Stimulated activated CD4-positive, alpha-beta T cell treated with anti-CD3 and anti-CD28 coated beads, Interleukin-4, amount 100 ng/mL, for 1 hour (primary cell): ENCODE measurements around the gene SCGN.
"Not testable (repeated sequence)": the region's sequence is repeated elsewhere in the genome, so short reads cannot be mapped to it uniquely, and the experiment has no call there.

Experiments used
- DNase-seq: peaks from one replicate; pipeline ENCODE4 v3.0.0-alpha.2; 2020

SCGN gene

DNA sequence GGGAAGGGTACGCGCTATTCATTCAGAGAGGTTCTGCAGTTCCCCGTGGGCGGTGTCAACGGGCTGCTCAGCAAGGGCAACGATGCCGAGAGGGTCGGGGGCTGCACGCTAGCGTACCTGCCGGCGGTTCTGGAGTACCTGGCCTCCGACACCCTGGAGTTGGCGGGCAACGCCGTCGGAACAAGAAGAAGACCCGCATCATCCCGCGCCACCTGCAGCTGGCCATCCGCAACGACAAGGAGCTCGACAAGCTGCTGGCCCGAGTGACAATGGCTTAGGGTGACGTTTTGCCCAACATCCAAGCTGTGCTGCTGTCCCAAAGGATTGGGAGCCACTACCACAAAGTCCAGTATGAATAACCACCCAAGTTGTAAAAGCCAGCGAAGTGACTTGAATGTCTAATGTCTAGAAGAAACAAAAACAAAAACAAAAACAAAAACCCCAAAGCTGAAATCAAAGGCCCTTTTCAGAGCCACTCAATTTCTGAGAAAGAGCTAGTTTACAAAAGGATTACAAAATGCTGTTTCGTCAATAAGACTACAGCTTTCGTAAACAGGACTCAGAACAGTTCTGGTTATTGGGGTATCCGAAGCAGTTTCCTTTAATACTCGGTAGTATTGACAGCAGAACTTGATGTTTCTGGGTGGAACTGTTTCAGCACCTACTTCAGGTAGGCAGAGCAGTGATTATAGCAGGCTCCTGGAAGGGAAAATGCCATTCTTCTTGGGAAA lies 80.6 kb downstream of the SCGN start:
- DNase-seq: no peak

DNA sequence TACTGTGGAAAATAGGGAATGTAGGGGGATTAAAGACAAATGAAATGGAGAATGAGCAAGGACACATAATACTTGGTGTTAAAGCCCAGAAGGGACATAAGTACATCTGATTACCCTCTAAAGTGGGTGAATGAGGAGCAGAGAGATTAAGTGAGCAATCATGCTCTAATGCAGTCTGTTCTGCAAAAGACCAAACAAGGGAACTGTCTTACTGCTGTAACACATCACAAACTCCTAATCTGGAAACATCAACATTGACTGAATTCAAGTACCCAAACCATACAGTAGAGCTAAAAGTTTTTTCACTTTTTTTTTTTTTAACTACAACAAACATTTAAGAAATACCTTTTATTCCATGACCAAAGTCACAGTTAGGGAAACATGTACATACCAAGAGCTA lies 83.2 kb downstream of the SCGN start:
- DNase-seq: no peak

- no peak for DNase-seq
Measured at GRCh38 chr6:25743868-25744267, 91.9 kb downstream of the SCGN start.

GRCh38 chr6:25745836-25746235 lies 93.8 kb downstream of the SCGN start:
- DNase-seq: no peak

DNA sequence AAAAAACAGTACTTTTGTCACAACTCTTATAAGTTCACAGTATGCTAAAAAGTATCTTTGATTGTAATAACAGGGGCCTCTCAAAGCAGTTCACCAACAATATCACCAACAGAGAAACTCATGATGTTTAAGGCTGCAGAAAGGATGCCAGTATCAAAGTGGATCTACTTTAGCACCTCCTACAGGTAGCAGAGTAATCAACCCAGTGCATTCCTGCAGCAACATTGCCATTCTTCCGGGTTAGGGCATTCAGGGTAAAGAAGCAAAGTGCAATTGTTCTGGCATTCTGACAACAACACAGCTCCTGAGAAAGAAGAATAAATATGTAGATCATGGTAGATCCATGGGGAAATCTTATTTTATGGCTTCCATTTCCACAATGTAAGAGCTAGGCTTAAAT lies 95.0 kb downstream of the SCGN start:
- no peak for DNase-seq

DNA sequence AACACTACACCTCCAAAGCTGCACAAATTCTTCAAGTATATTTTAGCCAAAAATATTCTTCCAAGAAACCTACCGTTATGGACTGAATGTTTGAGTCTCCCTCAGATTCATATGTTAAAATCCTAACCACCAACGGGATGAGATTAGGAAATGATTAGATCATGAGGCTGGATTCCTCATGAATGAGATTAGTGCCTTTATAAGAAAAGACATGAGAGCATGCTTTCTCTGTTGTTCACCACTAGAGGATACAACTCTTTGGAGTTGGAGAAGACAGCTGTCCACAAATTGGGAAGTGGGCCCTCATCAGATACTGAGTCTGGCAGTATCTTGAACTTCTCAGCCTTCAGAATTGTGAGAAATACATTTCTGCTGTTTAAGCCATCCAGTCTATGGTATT lies 95.5 kb downstream of the SCGN start:
- no peak for DNase-seq

DNA sequence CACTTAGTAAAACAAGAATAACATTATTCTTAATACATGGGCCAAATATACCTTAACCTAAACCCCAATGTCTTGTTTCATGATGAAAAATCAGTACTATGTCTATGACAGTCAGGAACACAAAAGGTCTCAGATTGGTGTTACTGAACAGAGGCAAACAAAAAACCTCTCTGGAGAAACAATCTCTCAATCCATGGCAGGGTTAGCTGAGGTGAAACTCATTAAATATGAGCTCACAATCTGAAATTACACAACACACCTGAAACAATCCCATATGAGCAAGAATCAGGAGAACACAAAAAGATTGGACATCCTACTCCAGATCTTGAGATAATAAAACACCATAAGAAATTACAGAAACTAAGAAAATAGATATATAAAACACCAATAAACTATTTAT lies 96.0 kb downstream of the SCGN start:
- DNase-seq: no peak

DNA sequence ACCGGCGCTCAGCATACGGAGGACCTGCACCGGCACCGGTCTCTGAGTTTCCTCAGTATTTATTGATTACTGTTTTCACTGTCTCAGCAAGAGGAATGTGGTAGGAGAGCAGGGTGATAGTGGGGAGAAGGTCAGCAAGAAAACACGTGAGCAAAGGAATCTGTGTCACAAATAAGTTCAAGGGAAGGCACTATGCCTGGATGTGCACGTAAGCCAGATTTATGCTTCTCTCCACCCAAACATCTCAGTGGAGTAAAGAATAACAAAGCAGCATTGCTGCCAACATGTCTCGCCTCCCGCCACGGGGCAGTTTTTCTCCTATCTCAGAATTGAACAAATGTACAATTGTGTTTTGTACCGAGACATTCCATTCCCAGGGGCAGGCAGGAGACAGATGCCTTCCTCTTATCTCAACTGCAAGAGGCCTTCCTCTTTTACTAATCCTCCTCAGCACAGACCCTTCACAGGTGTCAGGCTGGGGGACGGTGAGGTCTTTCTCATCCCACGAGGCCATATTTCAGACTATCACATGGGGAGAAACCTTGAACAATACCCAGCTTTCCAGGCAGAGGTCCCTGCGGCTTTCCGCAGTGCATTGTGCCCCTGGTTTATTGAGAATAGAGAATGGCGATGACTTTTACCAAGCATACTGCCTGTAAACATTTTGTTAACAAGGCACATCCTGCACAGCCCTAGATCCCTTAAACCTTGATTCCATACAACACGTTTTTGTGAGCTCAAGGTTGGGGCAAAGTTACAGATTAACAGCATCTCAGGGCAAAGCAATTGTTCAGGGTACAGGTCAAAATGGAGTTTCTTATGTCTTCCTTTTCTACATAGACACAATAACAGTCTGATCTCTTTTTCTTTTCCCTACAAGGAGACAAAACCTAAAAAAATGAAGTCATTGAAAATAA lies 96.8 kb downstream of the SCGN start:
- not testable (repeated sequence) for DNase-seq

DNA sequence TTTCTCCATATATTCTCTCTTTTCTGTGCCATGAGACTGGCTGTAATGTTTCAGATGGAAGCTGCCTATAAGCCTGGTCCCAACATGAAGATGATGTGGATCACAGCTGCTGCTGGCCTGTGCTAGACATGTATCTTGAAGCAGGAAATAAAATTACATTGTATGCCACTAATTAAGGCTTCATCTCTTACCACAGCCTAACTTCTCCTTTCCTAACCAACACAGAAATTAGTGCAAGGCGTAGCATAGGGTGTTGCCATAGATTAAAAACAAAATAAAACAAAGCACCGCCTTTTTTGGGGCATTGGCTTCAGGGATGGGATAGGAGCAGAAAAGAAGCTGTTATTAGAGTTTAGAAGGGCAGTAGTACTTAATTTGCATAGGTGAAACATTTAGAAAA lies 97.8 kb downstream of the SCGN start:
- DNase-seq: no peak

DNA sequence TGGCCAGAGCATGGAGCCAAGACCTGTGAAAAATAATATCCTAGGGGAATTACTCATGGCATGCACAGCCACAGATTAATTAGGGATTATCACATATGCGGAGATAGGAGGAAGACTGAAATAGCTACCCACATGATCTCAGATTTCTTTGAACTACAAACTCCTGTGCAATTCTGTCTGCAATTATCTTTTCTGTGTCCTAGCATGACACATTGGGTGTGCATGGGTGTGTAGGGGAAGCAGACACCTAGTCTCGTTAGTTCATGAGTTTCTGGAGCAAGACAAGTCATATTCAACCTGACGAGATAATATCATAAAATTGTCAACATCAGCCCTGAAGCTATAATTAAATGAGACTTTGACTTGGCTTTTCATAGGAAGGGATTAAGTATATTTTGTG lies 98.9 kb downstream of the SCGN start:
- DNase-seq: no peak
